ENCODE data around the gene FILIP1L.

FILIP1L gene

DNA sequence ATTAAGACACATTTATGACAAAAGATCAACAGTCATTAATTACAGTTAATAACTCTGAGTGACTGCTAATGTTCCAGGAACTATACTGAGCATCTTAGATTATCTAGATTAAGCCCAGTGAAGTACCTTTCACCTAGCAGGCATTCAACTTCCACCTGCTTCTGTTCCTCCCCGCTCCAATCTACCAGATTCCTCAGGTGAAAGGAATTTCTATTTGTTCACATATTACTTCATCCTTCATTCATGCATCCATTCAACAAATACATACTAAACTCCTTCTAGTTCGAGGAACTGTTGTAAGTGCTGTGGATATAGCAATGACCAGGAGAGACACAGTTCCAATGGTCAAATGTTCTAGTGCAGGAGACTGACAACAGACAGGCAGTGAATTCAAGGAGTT, 139.3 kb downstream of the FILIP1L start:
- DNase-seq (ENCODE audit: low read depth in 3 of 3): no peak

GRCh38 chr3:99972380-99973104, 141.8 kb downstream of the FILIP1L start:
- DNase-seq (ENCODE audit: low read depth in 3 of 3): no peak

DNA sequence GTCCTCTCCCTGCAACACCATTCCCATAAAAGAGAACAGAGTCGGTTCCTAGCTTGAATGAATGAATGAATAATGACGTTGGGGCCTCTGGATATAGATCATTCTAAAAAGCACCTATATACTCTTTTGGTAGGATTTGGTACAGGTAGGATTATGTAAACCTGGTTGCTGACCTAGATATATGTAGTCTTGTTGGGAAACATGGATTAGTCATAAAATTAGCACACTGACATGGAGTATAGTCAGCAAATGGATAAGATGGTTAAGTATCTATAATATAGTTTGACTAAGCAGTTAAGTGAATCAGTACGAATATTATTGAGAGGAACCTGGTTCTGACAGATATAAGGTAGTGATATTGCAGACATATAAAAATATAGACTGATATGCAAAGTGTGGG, 142.5 kb downstream of the FILIP1L start:
- DNase-seq (ENCODE audit: low read depth in 3 of 3): no peak

DNA sequence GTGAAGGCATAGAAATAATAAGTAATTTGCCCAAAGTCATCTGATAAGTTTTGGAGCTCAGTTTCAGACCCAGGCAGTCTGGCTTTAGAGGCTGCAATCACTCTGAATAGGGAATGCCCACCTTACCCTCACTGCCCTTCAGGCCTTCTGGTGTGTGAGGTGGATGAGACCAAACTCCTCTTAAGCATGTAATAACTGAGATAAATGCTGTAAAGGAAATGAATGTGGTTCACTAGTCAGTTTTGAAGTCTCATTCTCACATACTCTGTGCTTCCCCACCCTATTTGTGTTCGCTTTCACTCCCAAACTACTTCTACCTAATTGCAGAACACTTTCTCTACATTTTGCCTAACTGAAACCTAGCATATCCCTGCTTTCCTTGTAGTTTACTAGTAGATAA, 144.1 kb downstream of the FILIP1L start:
- no peak for DNase-seq (ENCODE audit: low read depth in 3 of 3)

GRCh38 chr3:99969136-99969535, 145.2 kb downstream of the FILIP1L start:
- DNase-seq (ENCODE audit: low read depth in 3 of 3): no peak

GRCh38 chr3:99967796-99968195, 146.5 kb downstream of the FILIP1L start:
- DNase-seq (ENCODE audit: low read depth in 3 of 3): no peak

DNA sequence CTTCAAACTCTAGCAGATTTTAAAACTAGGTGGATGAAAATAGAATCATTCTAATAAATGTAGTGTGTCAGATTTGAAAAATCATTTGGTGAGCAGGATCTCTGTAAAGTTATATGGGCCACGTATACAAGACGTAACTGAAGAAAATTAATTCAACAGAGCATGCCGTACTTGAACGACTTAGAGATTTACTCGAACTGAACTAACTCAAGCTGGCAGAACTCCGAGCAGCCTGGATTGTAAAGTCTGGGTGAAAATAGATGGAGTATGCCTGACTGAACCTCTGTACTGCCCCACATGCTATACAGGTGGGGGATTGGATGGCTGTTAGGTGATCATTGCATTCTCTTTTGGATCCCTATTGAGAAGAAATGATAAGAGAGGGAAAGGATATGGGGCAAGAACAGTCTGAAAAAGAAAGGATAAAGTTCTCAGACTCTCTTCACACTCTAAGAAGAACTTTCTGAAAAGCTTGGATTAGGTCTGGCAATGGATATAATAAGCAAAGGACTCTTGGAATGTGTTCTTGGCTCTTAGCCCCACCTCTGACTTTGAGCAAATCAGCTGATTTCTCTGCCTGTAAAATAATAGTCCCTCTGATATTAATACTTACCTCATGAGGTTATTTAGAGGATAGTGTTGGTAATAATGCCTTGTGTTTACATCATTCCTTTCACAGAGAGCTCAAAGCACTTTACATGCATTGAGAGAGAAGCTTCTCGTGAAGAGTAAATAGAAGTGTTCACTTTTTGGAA, 147.5 kb downstream of the FILIP1L start:
- DNase-seq (ENCODE audit: low read depth in 3 of 3): no peak

GRCh38 chr3:99965681-99966408, 148.5 kb downstream of the FILIP1L start:
- no peak for DNase-seq (ENCODE audit: low read depth in 3 of 3)

- no peak for DNase-seq (ENCODE audit: low read depth in 3 of 3)
Measured at GRCh38 chr3:99965077-99965476, 149.2 kb downstream of the FILIP1L start.

DNA sequence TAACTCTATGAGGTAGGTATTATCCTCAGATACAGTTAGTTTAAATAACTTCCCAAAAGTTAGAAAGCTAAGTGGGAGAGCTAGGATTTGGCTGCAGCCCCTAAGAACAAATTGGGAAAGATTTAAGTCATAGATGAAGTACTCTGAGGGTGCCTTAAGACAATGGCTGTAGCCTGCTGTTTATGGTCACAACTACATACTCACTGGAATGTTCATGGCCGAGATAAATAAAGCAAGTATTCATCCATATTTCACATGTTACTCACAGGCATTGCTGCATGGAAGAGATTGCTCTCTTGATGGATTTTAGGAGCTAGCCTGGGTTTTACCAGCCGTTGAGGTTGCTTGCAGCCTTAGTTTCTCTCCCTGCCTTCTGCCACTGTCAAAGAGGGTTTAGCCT, 151.6 kb downstream of the FILIP1L start:
- no peak for DNase-seq (ENCODE audit: low read depth in 3 of 3)

DNA sequence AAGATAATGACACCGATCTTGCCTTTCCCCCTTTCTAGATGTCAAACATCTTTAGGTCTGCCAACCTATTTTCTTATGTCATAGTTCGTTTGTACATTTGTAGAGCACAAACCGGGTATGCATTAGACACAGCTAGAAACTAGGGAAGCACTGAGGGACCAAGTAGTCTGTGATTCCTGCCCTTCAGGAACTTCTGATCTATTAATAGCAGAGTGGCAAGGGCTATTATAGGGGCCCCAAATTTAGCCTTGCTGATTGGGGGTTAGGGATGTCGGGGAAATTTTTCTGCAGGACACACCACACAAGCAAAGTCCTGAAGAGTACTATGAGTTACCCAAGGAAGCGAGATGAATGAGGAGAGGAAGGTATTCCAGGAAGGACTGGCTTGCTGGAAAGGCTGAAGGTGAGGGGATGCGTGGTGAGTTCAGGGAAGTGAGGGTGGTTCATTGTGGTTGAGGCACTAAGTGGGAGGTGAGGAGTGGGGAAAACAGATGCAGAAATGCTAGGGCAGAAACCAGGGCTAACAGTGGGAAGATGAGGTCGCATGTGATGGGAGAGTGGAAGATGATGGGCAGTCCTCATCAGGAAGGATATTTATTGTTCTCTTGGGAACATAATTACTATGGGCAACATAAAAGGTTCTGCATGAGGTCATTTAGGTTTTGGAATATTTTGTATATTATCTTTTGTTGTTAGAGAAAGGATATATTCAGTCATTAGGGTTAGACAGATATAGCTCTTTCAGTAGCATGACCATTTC, 152.4 kb downstream of the FILIP1L start:
- DNase-seq (ENCODE audit: low read depth in 3 of 3): no peak

GRCh38 chr3:99960941-99961340, 153.4 kb downstream of the FILIP1L start:
- DNase-seq (ENCODE audit: low read depth in 3 of 3): no peak

DNA sequence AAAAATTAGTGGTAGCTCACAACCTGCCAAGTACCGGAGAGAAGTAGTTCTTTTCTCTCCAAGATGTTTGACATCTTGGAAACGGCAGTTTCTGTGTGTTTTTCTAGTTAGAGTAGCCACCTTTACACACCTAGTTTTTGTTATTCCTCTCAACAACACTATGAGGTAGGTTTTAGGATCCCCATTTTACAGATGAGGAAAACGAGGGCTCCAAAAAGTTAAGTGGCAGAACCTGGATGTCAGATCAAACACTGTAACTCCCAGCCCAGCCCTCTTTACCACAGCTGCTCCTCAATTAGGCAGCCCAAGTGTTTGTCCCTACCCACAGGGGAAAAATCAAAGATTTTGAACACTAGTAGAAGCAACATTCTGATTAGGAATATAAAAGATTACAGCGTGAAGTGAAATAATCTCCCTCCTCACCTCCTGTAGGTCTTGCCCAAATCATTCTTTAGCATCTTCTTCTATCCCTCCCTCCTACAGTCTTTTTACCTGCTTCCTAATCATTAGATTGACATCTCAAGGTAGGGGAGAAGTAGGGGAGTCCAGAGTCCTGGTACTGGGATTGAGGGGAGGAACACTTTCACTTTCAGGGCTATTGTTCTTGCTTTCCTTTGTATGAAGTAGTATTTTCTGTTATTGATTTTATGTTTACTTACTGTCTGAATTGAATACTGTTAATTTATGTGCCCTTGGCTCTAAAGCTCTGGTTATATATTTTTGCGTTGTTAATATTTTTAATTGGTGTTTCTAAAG, 154.0 kb downstream of the FILIP1L start:
- no peak for DNase-seq (ENCODE audit: low read depth in 3 of 3)

DNA sequence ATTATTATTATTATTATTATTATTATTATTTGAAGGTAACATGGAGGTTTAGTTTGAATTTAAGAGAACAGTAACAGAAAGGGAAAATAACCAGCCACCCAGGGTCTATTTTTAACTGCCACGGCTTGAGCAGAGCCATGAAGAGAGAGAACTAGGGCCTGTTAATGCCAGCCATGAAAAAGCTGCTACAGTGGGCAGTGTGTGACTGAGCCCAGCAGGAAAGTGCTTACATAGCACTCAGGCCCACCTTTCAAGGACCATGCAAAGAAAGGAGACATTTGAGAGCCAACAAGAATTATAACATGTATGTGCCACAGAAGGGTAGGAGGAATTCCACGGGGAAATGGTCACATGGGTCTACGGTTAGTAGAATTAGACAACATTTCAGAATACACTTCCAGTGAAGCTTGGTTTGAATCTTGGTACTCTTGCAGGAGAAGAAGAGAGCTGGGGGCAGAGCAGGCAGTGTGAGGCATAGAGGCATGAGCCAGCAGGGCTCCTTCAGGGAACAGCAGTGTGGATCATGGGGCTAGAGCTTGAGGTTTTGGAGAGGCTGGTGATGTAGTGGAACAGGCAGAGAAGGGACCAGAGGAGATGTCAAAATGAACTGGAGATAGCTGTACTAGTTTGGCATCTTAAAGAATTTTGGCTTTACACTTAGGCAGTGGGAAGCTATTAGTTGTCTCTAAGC, 155.9 kb downstream of the FILIP1L start:
- no peak for DNase-seq (ENCODE audit: low read depth in 3 of 3)

DNA sequence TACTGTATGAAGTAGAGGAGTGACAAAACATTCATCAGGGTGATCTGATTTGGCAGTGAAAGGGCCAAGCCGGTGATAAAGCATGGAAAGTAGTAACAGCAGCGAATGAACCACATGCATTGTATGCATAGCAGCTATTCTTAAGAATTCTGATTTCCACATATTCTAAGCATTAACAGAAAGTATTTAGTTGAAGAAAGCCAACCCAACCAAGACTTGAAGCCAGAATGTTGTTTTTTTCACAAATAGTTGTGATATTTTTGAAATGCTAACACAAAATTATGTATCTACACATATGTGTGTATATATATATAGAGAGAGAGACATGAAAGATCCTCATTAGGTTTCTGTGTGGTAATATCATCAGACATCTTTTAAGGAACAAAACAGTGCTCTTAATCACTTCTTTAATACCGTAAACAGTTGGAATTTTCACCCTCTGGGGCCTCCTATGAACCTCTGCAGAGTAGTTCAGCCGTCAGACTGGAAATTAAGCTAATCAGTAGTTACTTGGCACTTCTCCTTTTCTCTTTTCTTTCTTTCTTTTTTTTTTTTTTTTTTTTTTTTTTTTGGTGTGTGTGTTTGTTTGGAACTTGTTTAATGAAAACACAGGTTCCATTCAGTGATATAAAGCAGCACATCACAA, 157.0 kb downstream of the FILIP1L start:
- no peak for DNase-seq (ENCODE audit: low read depth in 3 of 3)

- no peak for DNase-seq (ENCODE audit: low read depth in 3 of 3)
Measured at GRCh38 chr3:99955773-99956562, 158.3 kb downstream of the FILIP1L start.

GRCh38 chr3:99954914-99955644, 159.2 kb downstream of the FILIP1L start:
- DNase-seq (ENCODE audit: low read depth in 3 of 3): no peak

DNA sequence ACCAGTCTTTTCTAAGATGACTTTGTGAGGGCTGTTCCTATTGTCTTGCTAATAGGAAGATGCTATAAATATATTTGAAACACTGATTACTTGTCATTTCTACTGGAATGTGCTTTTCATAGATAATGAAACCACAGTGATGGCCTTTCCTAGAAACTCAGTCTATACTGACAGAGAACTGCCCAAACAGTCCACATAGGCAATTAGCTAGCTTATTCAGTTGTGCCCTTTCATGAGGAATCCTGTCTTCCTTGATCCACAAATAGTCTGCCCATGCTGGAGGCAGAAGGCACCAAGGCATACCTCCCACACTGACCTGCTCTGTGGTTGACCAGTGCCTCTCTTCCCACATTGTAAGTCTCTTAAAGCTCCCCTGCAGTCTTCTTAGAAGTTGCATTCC, 160.7 kb downstream of the FILIP1L start:
- DNase-seq (ENCODE audit: low read depth in 3 of 3): no peak

GRCh38 chr3:99952306-99952705, 162.0 kb downstream of the FILIP1L start:
- DNase-seq (ENCODE audit: low read depth in 3 of 3): no peak

Data from stimulated activated CD4-positive, alpha-beta T cell treated with anti-CD3 and anti-CD28 coated beads, TNF-alpha, amount 100 ng/mL, for 48 hours (primary cell).